Kidney tubule cell (primary cell): ENCODE data around the gene SKAP2.

Source experiments
- DNase-seq: peaks from one replicate; pipeline ENCODE4 v3.0.0-alpha.2; 2018; ENCODE audit warnings: low spot score

The SKAP2 gene

GRCh38 chr7:26696161-26696560 lies 168.2 kb downstream of the SKAP2 start:
- no peak for DNase-seq

- no peak for DNase-seq
Observed at GRCh38 chr7:26694713-26695112, 169.7 kb downstream of the SKAP2 start.

GRCh38 chr7:26694141-26694540 lies 170.2 kb downstream of the SKAP2 start:
- no peak for DNase-seq

- DNase-seq = no peak
Observed at GRCh38 chr7:26691886-26692285, 172.5 kb downstream of the SKAP2 start.

GRCh38 chr7:26691406-26691805 lies 173.0 kb downstream of the SKAP2 start:
- DNase-seq = no peak

GRCh38 chr7:26690135-26690805 lies 174.1 kb downstream of the SKAP2 start:
- peak; percentile 31 for DNase-seq

- no peak for DNase-seq
Observed at GRCh38 chr7:26688936-26689506, 175.4 kb downstream of the SKAP2 start.

GRCh38 chr7:26688388-26688787 lies 176.0 kb downstream of the SKAP2 start:
- DNase-seq = no peak

- no peak for DNase-seq
Observed at GRCh38 chr7:26687032-26687431, 177.4 kb downstream of the SKAP2 start.

GRCh38 chr7:26686448-26686981 lies 177.9 kb downstream of the SKAP2 start:
- peak; percentile 66 for DNase-seq

- no peak for DNase-seq
Observed at GRCh38 chr7:26685606-26686005, 178.8 kb downstream of the SKAP2 start.

GRCh38 chr7:26684447-26684846 lies 179.9 kb downstream of the SKAP2 start:
- DNase-seq = no peak

- no peak for DNase-seq
Observed at GRCh38 chr7:26683277-26683676, 181.1 kb downstream of the SKAP2 start.

GRCh38 chr7:26681819-26682418 lies 182.5 kb downstream of the SKAP2 start:
- peak; percentile 41 for DNase-seq

- DNase-seq = no peak
Observed at GRCh38 chr7:26680587-26680986, 183.8 kb downstream of the SKAP2 start.

GRCh38 chr7:26675143-26675887 lies 189.1 kb downstream of the SKAP2 start:
- peak; percentile 67 for DNase-seq

- no peak for DNase-seq
Observed at GRCh38 chr7:26673858-26674257, 190.5 kb downstream of the SKAP2 start.

GRCh38 chr7:26673271-26673670 lies 191.1 kb downstream of the SKAP2 start:
- no peak for DNase-seq

- DNase-seq = no peak
Observed at GRCh38 chr7:26670841-26671240, 193.5 kb downstream of the SKAP2 start.

GRCh38 chr7:26670290-26670689 lies 194.1 kb downstream of the SKAP2 start:
- DNase-seq = no peak

GRCh38 chr7:26668821-26669220 lies 195.6 kb downstream of the SKAP2 start:
- DNase-seq = peak; percentile 71

GRCh38 chr7:26667514-26668133 lies 196.8 kb downstream of the SKAP2 start:
- peak; percentile 94 for DNase-seq
